Activated CD4-positive, alpha-beta memory T cell treated with anti-CD3 and anti-CD28 coated beads for 36 hours (primary cell): ENCODE data around the gene RCN2. TPM values are rescaled to one million over a fixed set of nuclear protein-coding genes. Genes with fewer than 3 reads are reported as not detected.

ENCODE experiments used
- CTCF ChIA-PET: fragments of 350-600 bp; sonication (Branson Sonifier 250); formaldehyde crosslinking; loops from one replicate; lab custom pipeline; 2021; ENCODE audit warnings: antibody characterized with exemption, inconsistent platforms; lab: Charles Lee
- POLR2A ChIA-PET: fragments of 350-600 bp; sonication (Branson Sonifier 250); formaldehyde crosslinking; loops from one replicate; lab custom pipeline; 2021; ENCODE audit warnings: antibody characterized with exemption; lab: Charles Lee
- DNase-seq: peaks from one replicate; pipeline ENCODE4 v3.0.0-alpha.2; 2020
- H3K27ac Mint-ChIP-seq: one replicate; pipeline ENCODE4 v1.8.0; 2021; ENCODE audit warnings: mixed read lengths
- H3K27me3 Mint-ChIP-seq: one replicate; pipeline ENCODE4 v1.8.0; 2021; ENCODE audit warnings: mixed read lengths
- H3K36me3 Mint-ChIP-seq: one replicate; pipeline ENCODE4 v1.8.0; 2021; ENCODE audit warnings: mixed read lengths
- H3K4me1 Mint-ChIP-seq: one replicate; pipeline ENCODE4 v1.8.0; 2021; ENCODE audit warnings: low read depth, mixed read lengths
- H3K4me3 Mint-ChIP-seq: one replicate; pipeline ENCODE4 v1.8.0; 2021; ENCODE audit warnings: mild to moderate bottlenecking, mixed read lengths
- H3K9me3 Mint-ChIP-seq: one replicate; pipeline ENCODE4 v1.8.0; 2021; ENCODE audit warnings: mixed read lengths
- intact Hi-C: fragments of 100-400 bp; cut with micrococcal nuclease; formaldehyde crosslinking; loops from one replicate; pipeline ENCODE4 v1.15.1; 2023
- total RNA-seq, 2 experiments: library from RNA; stranded (reverse); gene quantifications; one replicate each; pipeline ENCODE4 v1.2.3, GENCODE V29; 2021

RCN2 gene
- total RNA-seq, 2 experiments from 2014 or later = 27.0 to 27.6 TPM

- DNase-seq = peak; percentile 95
- intact Hi-C loops = loop anchor here (1.0 to 10.0 kb wide), 2 partner anchors 26 to 590 kb away; partner anchors contain the start of gene RCN2
- ChIA-PET CTCF (interaction anchor here (0.9 kb wide), 2 partner anchors 112 to 592 kb away, joined by 3 read pairs; no protein-coding TSS in a partner anchor), POLR2A (interaction anchor here (1.2 kb wide), 1 partner anchor 26 kb away, joined by 6 read pairs; the partner anchor contains the start of gene RCN2)
- no peaks in the 10 kb centered on the region for H3K27me3 Mint-ChIP-seq
- no peaks in the 10 kb centered on the region for H3K36me3 Mint-ChIP-seq
- no peaks in the 10 kb centered on the region for H3K9me3 Mint-ChIP-seq
- H3K27ac Mint-ChIP-seq = peak within 1 kb of the TSS; percentile 83
- H3K4me1 Mint-ChIP-seq = peaks cover 31% of the 10 kb centered on the region
- H3K4me3 Mint-ChIP-seq = peak within 1 kb of the TSS; percentile 91
Measured at GRCh38 chr15:76905013-76905839, 26.3 kb upstream of the RCN2 start, which contains the start of gene SCAPER. Gene SCAPER (minus strand): TSS chr15:76905340. CDS start chr15:76883817, 21,523 bp downstream.

- peak overlapping the region; percentile 91 for H3K4me3 Mint-ChIP-seq
- peak overlapping the region; percentile 83 for H3K27ac Mint-ChIP-seq
- peaks cover 31% of the 10 kb centered on the region for H3K4me1 Mint-ChIP-seq
- no peaks in the 10 kb centered on the region for H3K9me3 Mint-ChIP-seq
- ChIA-PET CTCF (interaction anchor here (0.6 to 0.9 kb wide), 2 partner anchors 111 to 1333 kb away, joined by 3 read pairs; no protein-coding TSS in a partner anchor), POLR2A (interaction anchor here (1.2 kb wide), 1 partner anchor 25 kb away, joined by 6 read pairs; the partner anchor contains the start of gene RCN2)
- intact Hi-C loops = loop anchor here (1.0 to 10.0 kb wide), 2 partner anchors 25 to 589 kb away; partner anchors contain the start of gene RCN2
- DNase-seq = no peak
- no peaks in the 10 kb centered on the region for H3K27me3 Mint-ChIP-seq
- H3K36me3 Mint-ChIP-seq = no peaks in the 10 kb centered on the region
Measured at GRCh38 chr15:76905855-76906254, 25.7 kb upstream of the RCN2 start.

- no peak for DNase-seq
- ChIA-PET CTCF (no interaction called here), POLR2A (no interaction called here)
- Mint-ChIP-seq H3K36me3 (no peaks in the 10 kb centered on the region), H3K27ac (no peak overlapping the region), H3K4me1 (no peaks in the 10 kb centered on the region), H3K9me3 (no peaks in the 10 kb centered on the region), H3K27me3 (peaks cover 3% of the 10 kb centered on the region), H3K4me3 (no peak overlapping the region)
- intact Hi-C loops = no loop called here
Measured at GRCh38 chr15:76912430-76912829, 19.1 kb upstream of the RCN2 start.

GRCh38 chr15:76913737-76914136, 17.8 kb upstream of the RCN2 start:
- POLR2A ChIA-PET = no interaction called here
- CTCF ChIA-PET = interaction anchor here (0.7 kb wide), 1 partner anchor 17 kb away, joined by 3 read pairs; the partner anchor contains the start of gene RCN2
- H3K9me3 Mint-ChIP-seq = no peaks in the 10 kb centered on the region

GRCh38 chr15:76916369-76916768, 15.2 kb upstream of the RCN2 start:
- no peaks in the 10 kb centered on the region for H3K9me3 Mint-ChIP-seq
- CTCF ChIA-PET = no interaction called here
- intact Hi-C loops = no loop called here
- POLR2A ChIA-PET = interaction anchor here (0.6 kb wide), 1 partner anchor 652 kb away, joined by 3 read pairs; no protein-coding TSS in a partner anchor
- no peaks in the 10 kb centered on the region for H3K36me3 Mint-ChIP-seq
- peaks cover 5% of the 10 kb centered on the region for H3K27me3 Mint-ChIP-seq
- no peak overlapping the region for H3K27ac Mint-ChIP-seq
- no peak for DNase-seq
- H3K4me3 Mint-ChIP-seq = no peak overlapping the region
- H3K4me1 Mint-ChIP-seq = no peaks in the 10 kb centered on the region

More at GRCh38 chr15:76913737-76914136, 17.8 kb upstream of the RCN2 start:
- DNase-seq = no peak
- no peak overlapping the region for H3K27ac Mint-ChIP-seq
- no peak overlapping the region for H3K4me3 Mint-ChIP-seq
- H3K27me3 Mint-ChIP-seq = peaks cover 3% of the 10 kb centered on the region
- intact Hi-C loops = no loop called here
- no peaks in the 10 kb centered on the region for H3K36me3 Mint-ChIP-seq
- no peaks in the 10 kb centered on the region for H3K4me1 Mint-ChIP-seq

GRCh38 chr15:76928201-76928600, 3.3 kb upstream of the RCN2 start:
- intact Hi-C loops = no loop called here
- POLR2A ChIA-PET = no interaction called here

GRCh38 chr15:76929011-76929760, 2.4 kb upstream of the RCN2 start:
- H3K4me3 Mint-ChIP-seq = no peak overlapping the region
- no peak overlapping the region for H3K27ac Mint-ChIP-seq
- intact Hi-C loops = no loop called here
- H3K9me3 Mint-ChIP-seq = no peaks in the 10 kb centered on the region
- H3K27me3 Mint-ChIP-seq = peaks cover 4% of the 10 kb centered on the region
- DNase-seq = no peak
- peaks cover 9% of the 10 kb centered on the region for H3K36me3 Mint-ChIP-seq
- ChIA-PET POLR2A (no interaction called here), CTCF (no interaction called here)
- peaks cover 18% of the 10 kb centered on the region for H3K4me1 Mint-ChIP-seq

More at GRCh38 chr15:76928201-76928600, 3.3 kb upstream of the RCN2 start:
- Mint-ChIP-seq H3K36me3 (peaks cover 3% of the 10 kb centered on the region), H3K27ac (no peak overlapping the region), H3K9me3 (no peaks in the 10 kb centered on the region), H3K4me1 (peaks cover 16% of the 10 kb centered on the region), H3K27me3 (peaks cover 4% of the 10 kb centered on the region), H3K4me3 (no peak overlapping the region)
- no peak for DNase-seq
- CTCF ChIA-PET = no interaction called here

GRCh38 chr15:76930831-76931396, 635 bp upstream of the RCN2 start:
- intact Hi-C loops = loop anchor here (1.0 to 5.0 kb wide), 3 partner anchors 26 to 595 kb away; partner anchors contain the start of genes ISL2 and SCAPER
- Mint-ChIP-seq H3K4me1 (peaks cover 28% of the 10 kb centered on the region), H3K4me3 (peak overlapping the region; percentile 88), H3K27me3 (no peaks in the 10 kb centered on the region), H3K36me3 (peaks cover 17% of the 10 kb centered on the region), H3K9me3 (no peaks in the 10 kb centered on the region), H3K27ac (peak overlapping the region; percentile 65)
- ChIA-PET CTCF (interaction anchor here (0.9 to 1.9 kb wide), 3 partner anchors 15 to 28 kb away, joined by 3 to 7 read pairs (median 3); no protein-coding TSS in a partner anchor), POLR2A (interaction anchor here (1.0 to 1.9 kb wide), 3 partner anchors 25 to 613 kb away, joined by 3 to 6 read pairs (median 5); partner anchors contain the start of genes PSTPIP1 and SCAPER)
- DNase-seq = no peak

GRCh38 chr15:76932135-76932966, 802 bp downstream of the RCN2 start:
- Mint-ChIP-seq H3K27ac (no peak overlapping the region), H3K36me3 (peaks cover 27% of the 10 kb centered on the region), H3K27me3 (no peaks in the 10 kb centered on the region), H3K4me1 (peaks cover 30% of the 10 kb centered on the region), H3K9me3 (no peaks in the 10 kb centered on the region), H3K4me3 (peak overlapping the region; percentile 88)
- DNase-seq = no peak
- CTCF ChIA-PET = interaction anchor here (1.9 kb wide), 1 partner anchor 29 kb away, joined by 7 read pairs; no protein-coding TSS in a partner anchor
- POLR2A ChIA-PET = interaction anchor here (1.7 to 1.9 kb wide), 2 partner anchors 27 to 63 kb away, joined by 5 to 6 read pairs; partner anchors contain the start of genes PSTPIP1 and SCAPER
- intact Hi-C loops = loop anchor here (5.0 kb wide), 1 partner anchor 65 kb away; no protein-coding TSS in a partner anchor

GRCh38 chr15:76935620-76936019, 4.1 kb downstream of the RCN2 start:
- intact Hi-C loops = no loop called here
- ChIA-PET CTCF (no interaction called here), POLR2A (no interaction called here)
- Mint-ChIP-seq H3K27ac (peak overlapping the region; percentile 31), H3K4me3 (no peak overlapping the region), H3K36me3 (peaks cover 27% of the 10 kb centered on the region), H3K27me3 (no peaks in the 10 kb centered on the region), H3K4me1 (peaks cover 26% of the 10 kb centered on the region), H3K9me3 (no peaks in the 10 kb centered on the region)
- DNase-seq = no peak
